Naive thymus-derived CD8-positive, alpha-beta T cell (primary cell): ENCODE data around the gene TAF8. TPM values are rescaled to one million over a fixed set of nuclear protein-coding genes. Genes with fewer than 3 reads are reported as not detected.

Source experiments
- ATAC-seq, 2 donors: fragments of 150-1000 bp; cut with Tn5 transposase in 1 of 2; sonication (Bioruptor Pico), chemical (Tn5 transposase) in 1 of 2; 1 replicate in 1 of 2; 2 replicates in 1 of 2; pipeline ENCODE4 v1.10.0; 2021; ENCODE audit warnings: mild to moderate bottlenecking in 2 of 2, moderate library complexity in 2 of 2
- POLR2A ChIA-PET: fragments of 350-600 bp; sonication (Branson Sonifier 250); formaldehyde crosslinking; loops from one replicate; lab custom pipeline; 2021; ENCODE audit warnings: antibody characterized with exemption; lab: Charles Lee
- DNase-seq, 10 donors: peaks; one replicate each; pipeline versions ENCODE4 v3.0.0 to v3.0.0-alpha.2; 2020 to 2022
- H3K27ac Mint-ChIP-seq, 10 donors: one replicate each; pipeline ENCODE4 v1.8.0; 2020 to 2022; ENCODE audit warnings: mild to moderate bottlenecking in 10 of 10, mixed read lengths in 10 of 10, moderate library complexity in 4 of 10, inconsistent platforms in 1 of 10
- H3K27me3 Mint-ChIP-seq, 5 donors: one replicate each; pipeline ENCODE4 v1.8.0; 2021 to 2022; ENCODE audit warnings: mixed read lengths in 5 of 5
- H3K36me3 Mint-ChIP-seq, 3 donors: one replicate each; pipeline ENCODE4 v1.8.0; 2020 to 2022; ENCODE audit warnings: mixed read lengths in 3 of 3, mild to moderate bottlenecking in 2 of 3, inconsistent platforms in 1 of 3
- H3K4me1 Mint-ChIP-seq, 4 donors: one replicate each; pipeline ENCODE4 v1.8.0; 2021 to 2022; ENCODE audit warnings: mixed read lengths in 4 of 4
- H3K4me3 Mint-ChIP-seq, 10 donors: one replicate each; pipeline ENCODE4 v1.8.0; 2020 to 2022; ENCODE audit warnings: mild to moderate bottlenecking in 10 of 10, mixed read lengths in 10 of 10, moderate library complexity in 6 of 10, inconsistent platforms in 1 of 10
- H3K9me3 Mint-ChIP-seq, 9 donors: one replicate each; pipeline ENCODE4 v1.8.0; 2020 to 2022; ENCODE audit warnings: mixed read lengths in 9 of 9, mild to moderate bottlenecking in 3 of 9, inconsistent platforms in 1 of 9, moderate library complexity in 1 of 9
- polyA plus RNA-seq, 3 donors: library from polyadenylated mRNA; unstranded; fragments of 300-500 nt; fragmentation: Illumina TruSeq; gene quantifications; one replicate each; pipeline ENCODE4 v1.2.3, GENCODE V29; 2021
- total RNA-seq, 8 experiments: library from RNA in 2 of 8; stranded (reverse) in 2 of 8; gene quantifications; one replicate each; pipeline ENCODE4 v1.2.3 and lab custom pipeline; 2021 to 2026

The TAF8 gene
- total and polyA plus RNA-seq, 5 experiments from 2014 or later = 24.4 to 73.8 (median 36.8) TPM

- DNase-seq = peak; percentile 46 to 85 (median 70)
- H3K9me3 Mint-ChIP-seq = no peaks in the 10 kb centered on the region
- H3K4me3 Mint-ChIP-seq = peak overlapping the region; percentile 65 to 86 (median 72)
- H3K27me3 Mint-ChIP-seq = no peaks in the 10 kb centered on the region
- H3K27ac Mint-ChIP-seq = peak overlapping the region in 8 of 10 donors; percentile 19 to 84 (median 76)
- ATAC-seq = peak; percentile 90 to 93
- peaks cover 5 to 13% (median 8%) of the 10 kb centered on the region in 4 donors for H3K4me1 Mint-ChIP-seq
- H3K36me3 Mint-ChIP-seq = no peaks in the 10 kb centered on the region
- POLR2A ChIA-PET = interaction anchor here (0.6 to 2.5 kb wide), 11 partner anchors 8 to 317 kb away, joined by 3 to 15 read pairs (median 4); partner anchors contain the start of genes BYSL, MED20, TAF8 and TOMM6
Observed at GRCh38 chr6:42104095-42104803, 53.9 kb downstream of the TAF8 start.

DNA sequence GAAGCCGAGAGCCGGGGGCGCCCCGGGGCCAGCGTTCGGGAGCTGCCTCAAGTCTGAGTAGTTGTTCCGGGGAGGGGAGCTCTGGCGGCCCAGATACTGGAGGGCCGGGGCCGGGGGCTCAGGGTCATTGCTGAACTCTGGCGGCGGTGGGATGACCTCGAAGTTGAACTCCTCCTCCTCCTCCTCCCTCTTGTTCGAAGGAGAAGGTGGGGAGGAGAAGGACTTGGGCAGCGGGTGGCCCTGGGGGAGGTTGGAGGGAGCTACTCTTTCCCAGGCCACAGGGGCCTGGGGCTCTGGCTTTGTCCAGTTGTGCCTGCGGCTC lies 54.4 kb downstream of the TAF8 start:
- POLR2A ChIA-PET = interaction anchor here (0.6 to 2.5 kb wide), 8 partner anchors 8 to 343 kb away, joined by 3 to 15 read pairs (median 6); partner anchors contain the start of genes BYSL, MED20, TAF8 and TOMM6
- DNase-seq = no peak
- peak; percentile 57 to 61 for ATAC-seq
- peaks cover 5 to 13% (median 8%) of the 10 kb centered on the region in 4 donors for H3K4me1 Mint-ChIP-seq
- peak overlapping the region in 2 of 10 donors; percentile 31 to 51 for H3K27ac Mint-ChIP-seq
- no peaks in the 10 kb centered on the region for H3K36me3 Mint-ChIP-seq
- peak overlapping the region; percentile 44 to 74 (median 66) for H3K4me3 Mint-ChIP-seq
- H3K27me3 Mint-ChIP-seq = no peaks in the 10 kb centered on the region
- no peaks in the 10 kb centered on the region for H3K9me3 Mint-ChIP-seq

GRCh38 chr6:42105156-42105648 lies 54.9 kb downstream of the TAF8 start:
- POLR2A ChIA-PET = interaction anchor here (0.6 to 2.5 kb wide), 8 partner anchors 9 to 343 kb away, joined by 3 to 15 read pairs (median 6); partner anchors contain the start of genes BYSL, MED20, TAF8 and TOMM6
- H3K4me3 Mint-ChIP-seq = peak overlapping the region; percentile 44 to 74 (median 66)
- no peaks in the 10 kb centered on the region for H3K27me3 Mint-ChIP-seq
- peaks cover 5 to 13% (median 8%) of the 10 kb centered on the region in 4 donors for H3K4me1 Mint-ChIP-seq
- no peaks in the 10 kb centered on the region for H3K36me3 Mint-ChIP-seq
- ATAC-seq = no peak
- no peak for DNase-seq
- H3K27ac Mint-ChIP-seq = peak overlapping the region in 2 of 10 donors; percentile 31 to 51
- no peaks in the 10 kb centered on the region for H3K9me3 Mint-ChIP-seq

DNA sequence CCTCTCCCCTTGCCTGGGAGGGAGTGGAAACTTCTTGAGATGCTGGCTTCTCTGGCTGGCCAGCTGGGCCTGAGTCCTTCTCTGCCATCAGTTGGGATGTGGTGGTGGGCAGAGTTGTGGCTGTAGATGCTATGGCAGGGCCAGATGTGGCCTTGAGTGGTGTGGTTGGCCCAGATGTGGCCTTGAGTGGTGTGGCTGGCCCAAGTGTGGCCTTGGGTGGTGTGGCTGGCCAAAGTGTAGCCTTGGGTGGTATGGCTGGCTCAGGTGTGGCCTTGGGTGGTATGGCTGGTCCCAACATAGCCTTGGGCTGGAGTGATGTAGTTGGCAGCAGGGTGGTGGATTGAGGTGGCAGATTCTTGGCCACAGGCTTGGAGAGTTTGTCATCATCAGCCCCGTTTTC lies 55.4 kb downstream of the TAF8 start:
- Mint-ChIP-seq H3K4me3 (peak overlapping the region in 5 of 10 donors; percentile 7 to 63 (median 36)), H3K36me3 (no peaks in the 10 kb centered on the region), H3K27me3 (no peaks in the 10 kb centered on the region), H3K4me1 (peaks cover 5 to 13% (median 8%) of the 10 kb centered on the region in 4 donors), H3K27ac (peak overlapping the region in 3 of 10 donors; percentile 7 to 38 (median 35)), H3K9me3 (peaks cover 0 to 2% (median 0%) of the 10 kb centered on the region in 9 donors)
- POLR2A ChIA-PET = interaction anchor here (1.1 to 2.5 kb wide), 2 partner anchors 9 to 55 kb away, joined by 3 to 15 read pairs; partner anchors contain the start of gene TAF8
- ATAC-seq (no peak), DNase-seq (no peak)

- Mint-ChIP-seq H3K4me3 (peak overlapping the region in 6 of 10 donors; percentile 7 to 63 (median 26)), H3K27me3 (no peaks in the 10 kb centered on the region), H3K36me3 (no peaks in the 10 kb centered on the region), H3K27ac (peak overlapping the region in 3 of 10 donors; percentile 7 to 38 (median 35)), H3K9me3 (peaks cover 0 to 2% (median 0%) of the 10 kb centered on the region in 9 donors), H3K4me1 (peaks cover 5 to 13% (median 8%) of the 10 kb centered on the region in 4 donors)
- no peak for ATAC-seq
- POLR2A ChIA-PET = interaction anchor here (2.5 kb wide), 1 partner anchor 56 kb away, joined by 15 read pairs; the partner anchor contains the start of gene TAF8
- DNase-seq = no peak
Observed at GRCh38 chr6:42106112-42107023, 56.0 kb downstream of the TAF8 start.

DNA sequence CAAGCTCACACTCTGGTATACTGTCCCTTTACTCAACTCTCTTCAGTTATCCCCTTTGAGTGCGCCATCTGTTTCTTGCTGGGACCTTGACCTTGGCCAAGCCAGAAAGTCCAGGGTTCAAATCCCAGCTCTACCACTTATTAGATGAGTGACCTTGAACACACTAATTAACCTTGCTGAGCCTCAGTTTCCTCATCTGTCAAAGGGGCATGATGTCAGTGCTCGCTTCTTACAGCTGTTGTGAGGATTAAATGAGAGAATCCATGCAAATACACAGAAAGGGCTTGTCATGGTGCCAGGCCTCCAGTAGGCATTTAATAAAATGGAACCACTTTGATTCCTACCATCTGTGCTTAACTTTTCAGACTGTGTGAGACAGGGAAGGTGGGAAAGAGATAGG lies 57.7 kb downstream of the TAF8 start:
- Mint-ChIP-seq H3K9me3 (peaks cover 0 to 2% (median 0%) of the 10 kb centered on the region in 9 donors), H3K27ac (no peak overlapping the region), H3K27me3 (no peaks in the 10 kb centered on the region), H3K36me3 (no peaks in the 10 kb centered on the region), H3K4me3 (no peak overlapping the region), H3K4me1 (peaks cover 5 to 10% (median 8%) of the 10 kb centered on the region in 4 donors)
- no peak for DNase-seq
- POLR2A ChIA-PET = interaction anchor here (0.6 kb wide), 1 partner anchor 110 kb away, joined by 4 read pairs; no protein-coding TSS in a partner anchor
- ATAC-seq = no peak

- Mint-ChIP-seq H3K4me3 (no peak overlapping the region), H3K27ac (no peak overlapping the region), H3K27me3 (no peaks in the 10 kb centered on the region), H3K9me3 (peaks cover 0 to 2% (median 0%) of the 10 kb centered on the region in 9 donors), H3K36me3 (no peaks in the 10 kb centered on the region), H3K4me1 (no peaks in the 10 kb centered on the region)
- POLR2A ChIA-PET = interaction anchor here (0.6 kb wide), 2 partner anchors 35 to 424 kb away, joined by 4 read pairs; no protein-coding TSS in a partner anchor
- ATAC-seq (no peak), DNase-seq (no peak)
Observed at GRCh38 chr6:42110683-42111082, 60.4 kb downstream of the TAF8 start.

DNA sequence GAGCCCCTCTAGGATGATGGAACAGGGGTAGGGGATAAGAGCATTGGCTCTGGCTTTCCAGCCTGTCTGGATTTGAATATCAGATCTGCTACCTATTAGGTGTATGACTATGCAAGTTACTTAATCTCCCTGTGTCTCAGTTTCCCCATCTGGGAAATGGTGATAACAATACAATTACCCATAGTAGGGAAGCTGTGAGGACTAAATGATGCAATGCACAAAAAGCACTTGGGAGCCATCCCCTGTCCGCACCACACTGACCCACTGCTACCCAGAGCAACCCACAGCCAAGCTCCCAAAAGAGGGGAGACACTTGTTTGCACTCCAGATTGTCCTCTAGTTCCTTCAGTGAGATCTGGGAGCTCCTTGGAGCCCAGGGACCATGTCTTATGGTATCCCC lies 62.0 kb downstream of the TAF8 start:
- POLR2A ChIA-PET = no interaction called here
- peaks cover 5 to 12% (median 7%) of the 10 kb centered on the region in 5 donors for H3K27me3 Mint-ChIP-seq

GRCh38 chr6:42113936-42114636 lies 63.8 kb downstream of the TAF8 start:
- H3K4me3 Mint-ChIP-seq = no peak overlapping the region
- H3K27me3 Mint-ChIP-seq = peaks cover 5 to 12% (median 8%) of the 10 kb centered on the region in 5 donors
- DNase-seq = no peak
- POLR2A ChIA-PET = no interaction called here
- H3K4me1 Mint-ChIP-seq = peaks cover 0 to 1% (median 0%) of the 10 kb centered on the region in 4 donors
- ATAC-seq = no peak
- H3K36me3 Mint-ChIP-seq = no peaks in the 10 kb centered on the region
- H3K27ac Mint-ChIP-seq = no peak overlapping the region
- H3K9me3 Mint-ChIP-seq = peaks cover 0 to 2% (median 0%) of the 10 kb centered on the region in 9 donors

More for the DNA sequence above, 62.0 kb downstream of the TAF8 start:
- no peak for ATAC-seq
- no peak overlapping the region for H3K4me3 Mint-ChIP-seq
- H3K36me3 Mint-ChIP-seq = no peaks in the 10 kb centered on the region
- peaks cover 0 to 2% (median 0%) of the 10 kb centered on the region in 9 donors for H3K9me3 Mint-ChIP-seq
- no peak overlapping the region for H3K27ac Mint-ChIP-seq
- DNase-seq = no peak
- peaks cover 0 to 1% (median 0%) of the 10 kb centered on the region in 4 donors for H3K4me1 Mint-ChIP-seq

- DNase-seq (no peak), ATAC-seq (no peak)
- POLR2A ChIA-PET = no interaction called here
- Mint-ChIP-seq H3K9me3 (no peaks in the 10 kb centered on the region), H3K27me3 (peaks cover 5 to 12% (median 8%) of the 10 kb centered on the region in 5 donors), H3K4me3 (no peak overlapping the region), H3K4me1 (peaks cover 0 to 1% (median 0%) of the 10 kb centered on the region in 4 donors), H3K36me3 (no peaks in the 10 kb centered on the region), H3K27ac (no peak overlapping the region)
Observed at GRCh38 chr6:42117843-42118161, 67.5 kb downstream of the TAF8 start.

DNA sequence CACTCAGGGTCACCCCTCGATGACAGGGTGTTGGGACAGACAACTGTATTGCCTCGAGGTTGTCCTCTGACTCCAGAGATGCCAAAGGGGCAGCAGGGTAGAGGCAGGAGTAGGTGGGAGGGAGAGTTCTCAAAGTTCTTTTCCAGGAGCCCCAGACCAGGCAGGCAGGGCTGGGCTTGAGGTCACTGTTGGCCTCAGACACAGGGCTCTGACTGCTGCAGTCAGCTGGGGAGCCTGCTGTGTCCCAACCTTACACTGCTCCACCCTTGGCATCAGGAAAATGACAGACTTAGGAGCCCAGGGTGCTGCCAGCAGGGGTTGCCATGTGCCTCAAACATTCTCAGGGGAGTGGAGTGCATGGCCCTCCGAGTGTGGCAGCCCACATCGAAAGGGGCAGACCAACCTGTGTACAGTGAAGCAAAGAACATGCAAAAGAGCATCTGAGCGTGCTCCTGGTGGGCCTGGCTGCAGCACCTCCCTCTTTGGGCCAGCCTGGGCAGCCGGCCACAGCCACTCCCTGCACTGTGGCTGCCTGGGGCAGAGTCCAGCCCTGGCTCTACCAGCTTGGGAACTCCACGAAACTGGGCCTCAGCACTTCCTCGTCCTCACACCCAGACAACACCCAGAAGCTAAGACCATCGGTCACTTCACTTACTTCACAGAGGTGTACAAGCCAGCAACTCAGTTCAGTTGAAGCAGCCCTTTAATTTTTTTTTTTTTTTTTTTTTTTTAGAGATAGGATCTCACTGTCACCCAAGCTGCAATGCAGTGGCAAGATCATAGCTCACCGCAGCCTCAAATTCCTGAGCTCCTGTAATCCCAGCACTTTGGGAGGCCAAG lies 68.1 kb downstream of the TAF8 start:
- H3K4me3 Mint-ChIP-seq = no peak overlapping the region

More for the DNA sequence above, 68.1 kb downstream of the TAF8 start:
- H3K36me3 Mint-ChIP-seq = no peaks in the 10 kb centered on the region
- POLR2A ChIA-PET = interaction anchor here (0.6 to 0.7 kb wide), 2 partner anchors 21 to 26 kb away, joined by 4 to 8 read pairs; no protein-coding TSS in a partner anchor
- H3K9me3 Mint-ChIP-seq = no peaks in the 10 kb centered on the region
- H3K27ac Mint-ChIP-seq = no peak overlapping the region
- H3K4me1 Mint-ChIP-seq = peaks cover 0 to 1% (median 0%) of the 10 kb centered on the region in 4 donors
- DNase-seq = no peak
- peaks cover 5 to 12% (median 8%) of the 10 kb centered on the region in 5 donors for H3K27me3 Mint-ChIP-seq
- no peak for ATAC-seq
